GM12878 (cell line): ENCODE results near the gene PAPLN. TPM values are rescaled to one million over a fixed set of nuclear protein-coding genes. Genes with fewer than 3 reads are reported as not detected.

Experiments used
- ATAC-seq: fragments of 200-7000 bp; cut with Tn5 transposase; 3 replicates; pipeline ENCODE4 v1.9.1; 2020; ENCODE audit warnings: mild to moderate bottlenecking, moderate library complexity
- BruUV-seq: library from RNA; stranded (reverse); fragments of 400-500 nt; replicated peaks from 2 replicates; lab custom pipeline; 2021; lab: Mats Ljungman, UMichigan
- CTCF ChIA-PET: fragments of 300-600 bp; sonication (Branson Sonifier 250); formaldehyde crosslinking; extraction: SDS; loops from one replicate; lab custom pipeline; 2021; ENCODE audit warnings: inconsistent platforms; lab: Yijun Ruan, JAX
- POLR2A ChIA-PET: fragments of 350-600 bp; formaldehyde crosslinking; extraction: SDS; loops from one replicate; lab custom pipeline; 2021; ENCODE audit warnings: inconsistent platforms; lab: Charles Lee
- RAD21 ChIA-PET: fragments of 300-600 bp; sonication (Branson Sonifier 250); formaldehyde crosslinking; loops from one replicate; lab custom pipeline; 2023; ENCODE audit warnings: antibody characterized with exemption; ENCODE audit not compliant: unreplicated experiment; lab: Charles Lee
- SMC1A ChIA-PET: fragments of 300-600 bp; sonication (Branson Sonifier 250); formaldehyde crosslinking; loops from one replicate; lab custom pipeline; 2023; ENCODE audit not compliant: unreplicated experiment, uncharacterized antibody; lab: Charles Lee
- DNase-seq: peaks from one replicate; pipeline ENCODE4 v3.0.0-alpha.2; 2011; ENCODE audit warnings: low read depth, low spot score
- FAIRE-seq: peaks from 3 replicates; lab custom pipeline; 2011; peaks lifted over from hg19 to GRCh38; lab: Jason Lieb, UNC
- H2AFZ ChIP-seq: 2 replicates; pipeline ENCODE4 v1.6.0; 2011; ENCODE audit warnings: low read depth, low read length, control low read depth; ENCODE audit not compliant: control insufficient read depth
- H3K27ac ChIP-seq: 2 replicates; pipeline ENCODE4 v1.5.1; 2011; ENCODE audit warnings: control low read depth; ENCODE audit not compliant: control insufficient read depth, insufficient read depth
- H3K27me3 ChIP-seq, 2 experiments: replicated peaks in 1 of 2; 2 replicates each; pipeline versions ENCODE4 v1.6.0 to v1.6.1; 2011; ENCODE audit warnings: low read length in 1 of 2; ENCODE audit not compliant: control insufficient read depth in 2 of 2, insufficient read depth in 2 of 2
- H3K36me3 ChIP-seq, 2 experiments: 2 replicates each; pipeline ENCODE4 v1.5.1; 2011; ENCODE audit warnings: low read length in 1 of 2; ENCODE audit not compliant: control insufficient read depth in 2 of 2, insufficient read depth in 2 of 2
- H3K4me1 ChIP-seq: 2 replicates; pipeline ENCODE4 v1.6.1; 2011; ENCODE audit warnings: mild to moderate bottlenecking, low read length, moderate library complexity, mixed read lengths; ENCODE audit not compliant: control insufficient read depth, insufficient read depth
- H3K4me2 ChIP-seq: 2 replicates; pipeline ENCODE4 v1.6.0; 2011; ENCODE audit warnings: control low read depth; ENCODE audit not compliant: control insufficient read depth, insufficient read depth
- H3K4me3 ChIP-seq: fragments of 200-600 bp; sonication (generic); 2 replicates; pipeline ENCODE4 v1.5.1; 2016
- H3K79me2 ChIP-seq: 2 replicates; pipeline ENCODE4 v1.6.0; 2011; ENCODE audit warnings: low read length; ENCODE audit not compliant: control insufficient read depth, insufficient read depth
- H3K9ac ChIP-seq: 2 replicates; pipeline ENCODE4 v1.8.0; 2011; ENCODE audit warnings: low read length, control low read depth, mixed read lengths; ENCODE audit not compliant: control insufficient read depth, insufficient read depth
- H3K9me3 ChIP-seq: replicated peaks from 3 replicates; pipeline ENCODE4 v1.5.1; 2011; ENCODE audit warnings: mild to moderate bottlenecking, low read length; ENCODE audit not compliant: control insufficient read depth, insufficient read depth
- H4K20me1 ChIP-seq: 2 replicates; pipeline ENCODE4 v1.6.0; 2011; ENCODE audit not compliant: control insufficient read depth, insufficient read depth
- EED ChIP-seq: sonication (generic); IDR thresholded peaks from 2 replicates; pipeline ENCODE4 v1.6.1; 2016; ENCODE audit warnings: antibody characterized with exemption, low read depth
- HSF1 ChIP-seq: fragments of 150-350 bp; IDR thresholded peaks from 2 replicates; pipeline ENCODE4 v1.6.1; 2014; ENCODE audit warnings: mild to moderate bottlenecking, low read depth, low read length
- IKZF1 ChIP-seq: fragments of 450-650 bp; conservative IDR thresholded peaks from 2 replicates; pipeline ENCODE4 v1.6.1; 2017; ENCODE audit warnings: antibody characterized with exemption, mild to moderate bottlenecking
- JUND ChIP-seq: IDR thresholded peaks from 2 replicates; pipeline ENCODE4 v1.6.1; 2012; ENCODE audit warnings: low read depth, mild to moderate bottlenecking, low read length, improper control_type of control experiment, moderate library complexity
- MXI1 ChIP-seq: fragments of 150-350 bp; IDR thresholded peaks from 2 replicates; pipeline ENCODE4 v1.6.1; 2011; ENCODE audit warnings: low read depth, mild to moderate bottlenecking, inconsistent platforms, low read length, improper control_type of control experiment
- POU2F2 ChIP-seq: IDR thresholded peaks from 3 replicates; pipeline ENCODE4 v1.6.1; 2011; ENCODE audit warnings: low read depth, mild to moderate bottlenecking, low read length, borderline replicate concordance
- RAD21 ChIP-seq: IDR thresholded peaks from 2 replicates; pipeline ENCODE4 v1.6.1; 2011; ENCODE audit warnings: mild to moderate bottlenecking, low read depth, low read length, moderate library complexity; ENCODE audit not compliant: insufficient read depth
- RAD51 ChIP-seq: fragments of 450-650 bp; IDR thresholded peaks from 2 replicates; pipeline ENCODE4 v1.6.1; 2016; ENCODE audit warnings: moderate library complexity, mild to moderate bottlenecking, inconsistent platforms
- RUNX3 ChIP-seq: IDR thresholded peaks from 2 replicates; pipeline ENCODE4 v1.6.1; 2012; ENCODE audit warnings: low read length, inconsistent platforms
- SMC3 ChIP-seq: IDR thresholded peaks from 2 replicates; pipeline ENCODE4 v1.6.1; 2011; ENCODE audit warnings: low read length, improper control_type of control experiment, borderline replicate concordance
- SUPT20H ChIP-seq: IDR thresholded peaks from 2 replicates; pipeline ENCODE4 v1.6.1; 2011; ENCODE audit warnings: low read depth, mild to moderate bottlenecking, low read length, moderate library complexity, borderline replicate concordance; ENCODE audit not compliant: control insufficient read depth
- TCF12 ChIP-seq: IDR thresholded peaks from 2 replicates; pipeline ENCODE4 v1.6.1; 2011; ENCODE audit warnings: low read depth, mild to moderate bottlenecking, low read length
- TCF3 ChIP-seq: IDR thresholded peaks from 2 replicates; pipeline ENCODE4 v1.6.1; 2012; ENCODE audit warnings: low read depth, mild to moderate bottlenecking, low read length, borderline replicate concordance; ENCODE audit not compliant: insufficient read depth
- YY1 ChIP-seq: IDR thresholded peaks from 2 replicates; pipeline ENCODE4 v1.6.1; 2011; ENCODE audit warnings: low read depth, mild to moderate bottlenecking, low read length
- ZNF592 ChIP-seq: fragments of 450-650 bp; IDR thresholded peaks from 2 replicates; pipeline ENCODE4 v1.6.1; 2017; ENCODE audit warnings: mild to moderate bottlenecking, moderate library complexity
- WGBS: methylation state at CpG from one replicate; pipeline ENCODE4 v1.1.6; 2016; ENCODE audit warnings: low lambda C conversion rate; ENCODE audit not compliant: insufficient replicate concordance, insufficient coverage; ENCODE audit errors: missing lambda C conversion rate; 5-methylcytosine and 5-hydroxymethylcytosine counted together
- in situ Hi-C: fragments of 300-500 bp; cut with MboI; formaldehyde crosslinking; loops from 9 replicates; pipeline ENCODE4 v1.14.3; 2018; ENCODE audit warnings: mixed read lengths
- intact Hi-C: fragments of 100-400 bp; cut with micrococcal nuclease; formaldehyde crosslinking; loops from one replicate; pipeline ENCODE4 v1.14.2; 2022; ENCODE audit not compliant: unreplicated experiment
- polyA plus RNA-seq, 11 experiments: library from polyadenylated mRNA; depleted of rRNA in 4 of 11; unstranded in 6 of 11; stranded (reverse) in 5 of 11; fragments of >200 nt; fragmentation: Nextera tagmentation in 4 of 11; fragmentation: Illumina TruSeq in 1 of 11; extraction: Ambion mirVana in 4 of 11; extraction: Trizol in 1 of 11; gene quantifications; 1 replicate in 1 of 11; 2 replicates in 10 of 11; pipeline versions ENCODE4 v1.2.1 to v1.2.3, GENCODE V29; 2011 to 2016; ENCODE audit warnings: inconsistent platforms in 2 of 11, missing spikeins in 2 of 11, low read depth in 1 of 11
- total RNA-seq, 4 experiments: library from RNA; depleted of rRNA in 3 of 4; stranded (reverse); fragments of >200 nt in 3 of 4; fragmentation: Illumina TruSeq in 1 of 4; extraction: Trizol in 1 of 4; gene quantifications; 2 replicates each; pipeline versions ENCODE4 v1.2.1 to v1.2.3, GENCODE V29; 2013 to 2021

The PAPLN gene
- total and polyA plus RNA-seq, 10 of the 15 experiments (the other 5 are each of a cell fraction or from before 2014, with no cell fraction given): 1.8 to 19.8 (median 7.4) TPM

DNA sequence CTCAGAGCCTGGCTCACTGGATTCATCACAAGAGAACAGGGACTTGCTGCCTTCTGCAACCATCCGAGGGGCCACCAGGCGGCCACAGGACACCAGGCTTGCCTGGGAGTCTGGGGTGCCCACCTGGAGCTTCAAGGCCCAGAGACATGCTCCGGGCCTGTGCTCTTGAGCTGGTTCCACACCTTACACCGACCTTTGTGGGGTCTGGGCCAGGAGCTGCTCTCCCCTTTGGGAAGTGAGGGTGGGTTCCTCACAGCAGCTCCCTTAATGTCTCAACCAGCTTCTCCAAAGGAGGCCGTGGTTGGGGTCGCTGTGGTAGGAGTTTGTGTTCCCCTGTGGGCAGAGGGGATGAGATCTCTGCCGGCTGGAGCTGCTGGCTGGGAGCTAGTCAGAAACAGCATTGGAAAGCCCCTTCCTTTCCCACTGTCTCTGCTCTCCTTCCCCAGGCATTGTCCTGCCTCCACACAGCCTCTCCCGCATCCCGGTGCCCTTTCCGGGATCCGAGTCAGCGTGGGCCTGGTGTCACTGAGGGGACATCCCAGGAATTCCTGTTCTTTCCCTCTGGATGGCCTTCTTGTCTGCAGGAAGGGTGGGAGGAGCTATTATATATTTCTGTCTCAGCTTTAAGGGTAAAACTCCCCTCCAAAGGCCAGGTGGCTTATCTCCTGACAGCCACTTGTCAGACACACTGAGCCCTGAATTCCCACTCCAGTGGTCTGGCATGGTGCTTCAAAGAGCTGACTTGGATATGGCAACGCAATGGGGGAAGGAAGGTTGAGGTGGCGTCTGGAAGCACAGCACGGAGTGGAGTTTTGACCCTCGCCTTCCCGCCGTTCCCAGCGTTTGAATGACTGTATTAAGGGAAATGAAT lies 5.1 kb upstream of the PAPLN start:
- DNase-seq (no peak), ATAC-seq (peak; percentile 88), FAIRE-seq (no peak)
- no peaks in the 10 kb centered on the region for H3K79me2 ChIP-seq
- WGBS: 53% methylated on average over 19 of the region's 19 CpGs
- ChIA-PET SMC1A (interaction anchor here (0.7 to 5.2 kb wide), 23 partner anchors 9 to 401 kb away, joined by 3 to 75 read pairs (median 4); no protein-coding TSS in a partner anchor), RAD21 (interaction anchor here (0.5 to 3.0 kb wide), 23 partner anchors 9 to 401 kb away, joined by 3 to 55 read pairs (median 4); partner anchors contain the start of genes NUMB, PSEN1 and RBM25), POLR2A (interaction anchor here (0.8 to 2.9 kb wide), 5 partner anchors 9 to 231 kb away, joined by 3 to 14 read pairs (median 5); no protein-coding TSS in a partner anchor), CTCF (interaction anchor here (0.6 to 6.6 kb wide), 32 partner anchors 10 to 263 kb away, joined by 3 to 75 read pairs (median 4); no protein-coding TSS in a partner anchor)
- intact Hi-C loops: loop anchor here (5.0 kb wide), 1 partner anchor 240 kb away; no protein-coding TSS in a partner anchor
- H3K9ac ChIP-seq: no peak overlapping the region
- H3K9me3 ChIP-seq: no peaks in the 10 kb centered on the region
- H3K4me3 ChIP-seq: no peak overlapping the region
- BruUV-seq: no TSS peak
- no peak overlapping the region for H2AFZ ChIP-seq
- H4K20me1 ChIP-seq: no peaks in the 10 kb centered on the region
- peaks cover 4 to 13% of the 10 kb centered on the region in 2 experiments for H3K27me3 ChIP-seq
- H3K4me1 ChIP-seq: peaks cover 6% of the 10 kb centered on the region
- no peak overlapping the region for H3K27ac ChIP-seq
- no peaks in the 10 kb centered on the region; a peak in 2 of 4 replicates for H3K36me3 ChIP-seq
- H3K4me2 ChIP-seq: no peak overlapping the region
- in situ Hi-C loops: no loop called here
- no peak for TF ChIP-seq SUPT20H
- TF ChIP-seq RAD21: peak; percentile 69
- 0 out of 2 replicates have a peak, but pooled peaks have one; percentile 39 for TF ChIP-seq TCF3
- peak; percentile 74 for TF ChIP-seq SMC3
- 0 out of 2 replicates have a peak, but pooled peaks have one; percentile 39 for TF ChIP-seq TCF12
- TF ChIP-seq RUNX3: peak; percentile 22; the same call in 1 of the 2 replicates
- TF ChIP-seq HSF1: no peak
- no peak for TF ChIP-seq POU2F2
- no peak for TF ChIP-seq JUND
- peak; percentile 64 for TF ChIP-seq IKZF1
- no peak for TF ChIP-seq ZNF592
- no peak for TF ChIP-seq MXI1
- TF ChIP-seq RAD51: no peak
- 0 out of 2 replicates have a peak, but pooled peaks have one; percentile 28 for TF ChIP-seq YY1
- TF ChIP-seq EED: 0 out of 2 replicates have a peak, but pooled peaks have one; percentile 12
